NCI-H2029 (cell line): ENCODE data around the gene TMCO6.
"Not testable (repeated sequence)": the region's sequence is repeated elsewhere in the genome, so short reads cannot be mapped to it uniquely, and the experiment has no call there.

ENCODE experiments used
- DNase-seq: peaks from one replicate; lab custom pipeline; 2025; lab: John Stamatoyannopoulos, UW

The TMCO6 gene

GRCh38 chr5:140630292-140631035 is 8.8 kb upstream of the TMCO6 start:
- DNase-seq: no peak

- no peak for DNase-seq
These were observed 8.2 kb upstream of the TMCO6 start for GRCh38 chr5:140631036-140631417.

- no peak for DNase-seq
These were observed 7.4 kb upstream of the TMCO6 start for GRCh38 chr5:140631831-140632365.

GRCh38 chr5:140632366-140633020 is 6.8 kb upstream of the TMCO6 start:
- no peak for DNase-seq

GRCh38 chr5:140633021-140633471 is 6.2 kb upstream of the TMCO6 start, which contains the start of gene CD14:
Gene CD14 (minus strand): TSS chr5:140633175. CDS start chr5:140633071, 104 bp downstream.
- no peak for DNase-seq

- no peak for DNase-seq
These were observed 5.8 kb upstream of the TMCO6 start for GRCh38 chr5:140633501-140633900.

- DNase-seq: no peak
These were observed 5.1 kb upstream of the TMCO6 start for GRCh38 chr5:140634103-140634502.

GRCh38 chr5:140635291-140636257 is 3.7 kb upstream of the TMCO6 start:
- DNase-seq: no peak

GRCh38 chr5:140637371-140638100 is 1.7 kb upstream of the TMCO6 start:
- DNase-seq: no peak

GRCh38 chr5:140638898-140639147 is 428 bp upstream of the TMCO6 start:
- DNase-seq: not testable (repeated sequence)

GRCh38 chr5:140641716-140642115 is 2.5 kb downstream of the TMCO6 start:
- DNase-seq: no peak

- no peak for DNase-seq
These were observed 3.5 kb downstream of the TMCO6 start for GRCh38 chr5:140642718-140643117.

GRCh38 chr5:140647042-140647419 is 7.8 kb downstream of the TMCO6 start:
- DNase-seq: no peak

- DNase-seq: no peak
These were observed 19.6 kb downstream of the TMCO6 start for GRCh38 chr5:140658870-140659269.

GRCh38 chr5:140660371-140660770 is 21.1 kb downstream of the TMCO6 start:
- not testable (repeated sequence) for DNase-seq

- no peak for DNase-seq
These were observed 24.7 kb downstream of the TMCO6 start for GRCh38 chr5:140664030-140664358.

GRCh38 chr5:140664359-140665119 is 25.3 kb downstream of the TMCO6 start, which contains the start of gene WDR55:
Gene WDR55 (plus strand): TSS chr5:140664904. CDS start chr5:140664913, 9 bp downstream.
- DNase-seq: peak; percentile 93

GRCh38 chr5:140671035-140671434 is 31.8 kb downstream of the TMCO6 start:
- DNase-seq: not testable (repeated sequence)

- DNase-seq: no peak
These were observed 32.3 kb downstream of the TMCO6 start for GRCh38 chr5:140671472-140672125.

GRCh38 chr5:140672455-140673186 is 33.4 kb downstream of the TMCO6 start:
- no peak for DNase-seq
